HepG2 (cell line): ENCODE measurements around the gene CCL23. TPM values are rescaled to one million over a fixed set of nuclear protein-coding genes. Genes with fewer than 3 reads are reported as not detected.

Source experiments
- CREM ChIP-seq, 2 experiments: sonication (generic) in 1 of 2; formaldehyde crosslinking in 1 of 2; IDR thresholded peaks; 2 replicates each; pipeline versions ENCODE4 v1.4.0 to v1.6.1; 2016 to 2020; ENCODE audit warnings: antibody characterized with exemption in 1 of 2, mild to moderate bottlenecking in 1 of 2, missing genetic modification reagents in 1 of 2
- DZIP1 ChIP-seq: sonication (generic); formaldehyde crosslinking; IDR thresholded peaks from 2 replicates; pipeline ENCODE4 v1.5.0; 2020; ENCODE audit warnings: mild to moderate bottlenecking, missing genetic modification reagents
- ELF1 ChIP-seq: sonication (generic); formaldehyde crosslinking; IDR thresholded peaks from 2 replicates; pipeline ENCODE4 v1.4.0; 2020; ENCODE audit warnings: missing genetic modification reagents
- HNRNPK ChIP-seq: fragments of 200-400 bp; formaldehyde crosslinking; IDR thresholded peaks from 2 replicates; pipeline ENCODE4 v1.6.1; 2018; ENCODE audit warnings: low read length, low read depth, moderate library complexity, mild to moderate bottlenecking; ENCODE audit not compliant: poor library complexity, severe bottlenecking
- IRF9 ChIP-seq: sonication (generic); formaldehyde crosslinking; IDR thresholded peaks from 2 replicates; pipeline ENCODE4 v1.8.0; 2022; ENCODE audit warnings: missing genetic modification reagents, mild to moderate bottlenecking, borderline replicate concordance
- JARID2 ChIP-seq: sonication (generic); formaldehyde crosslinking; IDR thresholded peaks from 2 replicates; pipeline ENCODE4 v1.8.1; 2023; ENCODE audit warnings: missing genetic modification reagents, inconsistent platforms; ENCODE audit not compliant: insufficient replicate concordance
- MTA1 ChIP-seq: sonication (generic); formaldehyde crosslinking; IDR thresholded peaks from 2 replicates; pipeline ENCODE4 v1.4.0; 2020; ENCODE audit warnings: missing genetic modification reagents, mild to moderate bottlenecking, borderline replicate concordance
- NBN ChIP-seq: fragments of 450-650 bp; conservative IDR thresholded peaks from 2 replicates; pipeline ENCODE4 v1.6.1; 2017
- NFIC ChIP-seq: IDR thresholded peaks from 2 replicates; pipeline ENCODE4 v1.6.1; 2012; ENCODE audit warnings: mild to moderate bottlenecking, low read length, inconsistent platforms
- ZBTB40 ChIP-seq, 2 experiments: fragments of 450-650 bp in 1 of 2; sonication (generic) in 1 of 2; formaldehyde crosslinking in 1 of 2; IDR thresholded peaks; 2 replicates each; pipeline versions ENCODE4 v1.6.1 to v1.8.0; 2016 to 2022; ENCODE audit warnings: antibody characterized with exemption in 1 of 2, mild to moderate bottlenecking in 1 of 2, missing genetic modification reagents in 1 of 2
- ZBTB8A ChIP-seq: sonication (generic); formaldehyde crosslinking; IDR thresholded peaks from 2 replicates; pipeline ENCODE4 v1.4.0; 2020; ENCODE audit warnings: mild to moderate bottlenecking, low read depth, missing genetic modification reagents, borderline replicate concordance
- ZNF34 ChIP-seq: sonication (generic); formaldehyde crosslinking; IDR thresholded peaks from 2 replicates; pipeline ENCODE4 v1.4.0; 2020; ENCODE audit warnings: mild to moderate bottlenecking, missing genetic modification reagents, borderline replicate concordance
- polyA plus RNA-seq, 8 experiments: library from polyadenylated mRNA; depleted of rRNA in 3 of 8; stranded (reverse) in 7 of 8; unstranded in 1 of 8; fragments of >200 nt; fragmentation: Illumina TruSeq in 4 of 8; extraction: Trizol in 4 of 8; gene quantifications; 2 replicates each; pipeline versions ENCODE4 v1.2.1 to v1.2.3, GENCODE V29; 2011 to 2016; ENCODE audit warnings: low read depth in 4 of 8, missing spikeins in 1 of 8, mixed read lengths in 1 of 8; ENCODE audit not compliant: insufficient read depth in 1 of 8
- total RNA-seq, 5 experiments: library from RNA; depleted of rRNA; stranded (reverse); fragments of >200 nt; fragmentation: Illumina TruSeq; extraction: Trizol; gene quantifications; 2 replicates each; pipeline ENCODE4 v1.2.3, GENCODE V29; 2016; ENCODE audit warnings: low read depth in 1 of 5
- TF ChIP-seq, protein P1 (sequence below): sonication (generic); formaldehyde crosslinking; IDR thresholded peaks from 2 replicates; pipeline ENCODE4 v1.4.0; 2020; ENCODE audit warnings: mild to moderate bottlenecking, missing genetic modification reagents

CCL23 gene
- total and polyA plus RNA-seq, 2 of the 13 experiments (the other 11 are each of a cell fraction or from before 2014, with no cell fraction given) = not detected

- TF ChIP-seq NFIC = peak; percentile 96; the same call in 1 of the 2 replicates
- no peak for TF ChIP-seq ZBTB8A (CRISPR knock-in tag)
- peak; percentile 95 for TF ChIP-seq CREM (IDR thresholded peaks at IDR 0.05)
- TF ChIP-seq CREM (CRISPR knock-in tag; IDR thresholded peaks at IDR 0.05) = no peak
- TF ChIP-seq MTA1 (CRISPR knock-in tag) = peak; percentile 97
- TF ChIP-seq ZNF34 (CRISPR knock-in tag) = no peak
- no peak for TF ChIP-seq JARID2 (CRISPR knock-in tag)
- TF ChIP-seq, protein P1, sequence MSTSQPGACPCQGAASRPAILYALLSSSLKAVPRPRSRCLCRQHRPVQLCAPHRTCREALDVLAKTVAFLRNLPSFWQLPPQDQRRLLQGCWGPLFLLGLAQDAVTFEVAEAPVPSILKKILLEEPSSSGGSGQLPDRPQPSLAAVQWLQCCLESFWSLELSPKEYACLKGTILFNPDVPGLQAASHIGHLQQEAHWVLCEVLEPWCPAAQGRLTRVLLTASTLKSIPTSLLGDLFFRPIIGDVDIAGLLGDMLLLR = 0 out of 2 replicates have a peak, but pooled peaks have one; percentile 8
- no peak for TF ChIP-seq DZIP1 (CRISPR knock-in tag)
- TF ChIP-seq HNRNPK = no peak
- peak; percentile 91 for TF ChIP-seq IRF9 (CRISPR knock-in tag)
- no peak for TF ChIP-seq ZBTB40 (IDR thresholded peaks at IDR 0.05)
- peak; percentile 81; the same call in 1 of the 2 replicates for TF ChIP-seq ZBTB40 (CRISPR knock-in tag; IDR thresholded peaks at IDR 0.05)
- no peak for TF ChIP-seq NBN
- peak; percentile 58 for TF ChIP-seq ELF1 (CRISPR knock-in tag)
Observed at GRCh38 chr17:35973333-35974260, 44.2 kb downstream of the CCL23 start (continued).
